Measurements from ENCODE around the gene PLA2G6. TPM values are rescaled to one million over a fixed set of nuclear protein-coding genes. Genes with fewer than 3 reads are reported as not detected.

PLA2G6 gene
- total RNA-seq, 2 experiments from 2014 or later: 33.9 to 83.9 TPM

- H3K9me3 ChIP-seq (ENCODE audit: low read length): no peaks in the 10 kb centered on the region
- H4K20me1 ChIP-seq (ENCODE audit: insufficient read depth, low read length): no peaks in the 10 kb centered on the region
- no peaks in the 10 kb centered on the region for H3K4me1 ChIP-seq (ENCODE audit: insufficient read depth, low read length, poor library complexity, severe bottlenecking)
- no peaks in the 10 kb centered on the region for H3K79me2 ChIP-seq (ENCODE audit: insufficient read depth, low read depth, low read length)
- DNase-seq (ENCODE audit: low spot score): no peak
- no peak overlapping the region for H2AFZ ChIP-seq (ENCODE audit: low read length)
- no TSS peak for BruUV-seq (replicated peaks)
- H3K9me2 ChIP-seq (ENCODE audit: insufficient read depth, low read length): no peaks in the 10 kb centered on the region
- no peak overlapping the region for H3K27ac ChIP-seq (ENCODE audit: low read depth, low read length, poor library complexity, severe bottlenecking)
- POLR2A ChIA-PET: no interaction called here
- H3K36me3 ChIP-seq (ENCODE audit: insufficient read depth, low read length): no peaks in the 10 kb centered on the region
- no peak overlapping the region for H3K4me3 ChIP-seq (ENCODE audit: low read depth, low read length, poor library complexity, severe bottlenecking)
- TF ChIP-seq, protein P1, sequence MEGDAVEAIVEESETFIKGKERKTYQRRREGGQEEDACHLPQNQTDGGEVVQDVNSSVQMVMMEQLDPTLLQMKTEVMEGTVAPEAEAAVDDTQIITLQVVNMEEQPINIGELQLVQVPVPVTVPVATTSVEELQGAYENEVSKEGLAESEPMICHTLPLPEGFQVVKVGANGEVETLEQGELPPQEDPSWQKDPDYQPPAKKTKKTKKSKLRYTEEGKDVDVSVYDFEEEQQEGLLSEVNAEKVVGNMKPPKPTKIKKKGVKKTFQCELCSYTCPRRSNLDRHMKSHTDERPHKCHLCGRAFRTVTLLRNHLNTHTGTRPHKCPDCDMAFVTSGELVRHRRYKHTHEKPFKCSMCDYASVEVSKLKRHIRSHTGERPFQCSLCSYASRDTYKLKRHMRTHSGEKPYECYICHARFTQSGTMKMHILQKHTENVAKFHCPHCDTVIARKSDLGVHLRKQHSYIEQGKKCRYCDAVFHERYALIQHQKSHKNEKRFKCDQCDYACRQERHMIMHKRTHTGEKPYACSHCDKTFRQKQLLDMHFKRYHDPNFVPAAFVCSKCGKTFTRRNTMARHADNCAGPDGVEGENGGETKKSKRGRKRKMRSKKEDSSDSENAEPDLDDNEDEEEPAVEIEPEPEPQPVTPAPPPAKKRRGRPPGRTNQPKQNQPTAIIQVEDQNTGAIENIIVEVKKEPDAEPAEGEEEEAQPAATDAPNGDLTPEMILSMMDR (conservative IDR thresholded peaks at IDR 0.05; ENCODE audit: low read length): no peak
- TF ChIP-seq EZH2phosphoT487 (IDR thresholded peaks at IDR 0.05; ENCODE audit: borderline replicate concordance, low read depth, low read length): no peak
- intact Hi-C loops (cut with micrococcal nuclease; ENCODE audit: unreplicated experiment): no loop called here
- no peak overlapping the region for H3K4me2 ChIP-seq (ENCODE audit: low read length)
- CTCF ChIA-PET (ENCODE audit: unreplicated experiment): no interaction called here
Measured at GRCh38 chr22:38075961-38076360, 105.7 kb downstream of the PLA2G6 start.

DNA sequence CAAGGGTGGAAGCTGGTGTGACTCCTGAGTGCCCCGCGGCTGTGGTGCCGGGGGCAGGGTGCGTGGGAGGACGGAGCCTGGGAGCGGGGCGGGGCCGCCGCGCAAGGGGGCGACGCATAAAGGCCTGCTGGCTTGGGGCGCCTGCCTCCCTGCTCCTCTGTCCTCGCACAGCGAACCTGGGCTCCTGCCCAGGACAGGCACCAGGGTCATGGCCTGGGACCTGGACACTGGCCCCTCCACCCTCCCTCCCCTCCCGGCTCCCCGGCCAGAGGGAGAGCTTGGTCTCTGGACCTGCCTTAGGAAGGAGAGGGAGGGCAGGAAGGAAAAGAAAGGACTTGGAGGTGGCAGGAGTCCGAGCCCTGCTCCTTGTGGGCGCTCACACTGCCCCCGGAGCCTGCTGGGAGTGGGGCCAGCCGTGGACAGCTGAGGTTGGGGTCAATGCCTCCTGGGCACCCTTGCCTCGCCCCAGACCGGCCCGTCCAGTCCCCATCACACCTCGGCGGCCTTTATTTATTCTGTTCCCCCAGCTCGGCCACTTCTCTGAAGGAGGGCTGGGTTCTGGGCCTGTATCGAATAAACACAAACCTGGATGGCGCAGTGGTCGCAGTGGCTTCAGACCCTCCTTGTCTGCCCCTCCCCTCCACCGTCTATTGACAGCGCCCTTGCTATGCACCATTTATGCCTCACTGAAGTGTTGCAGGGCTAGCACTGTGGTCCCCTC, 106.4 kb downstream of the PLA2G6 start:
- CTCF ChIA-PET (ENCODE audit: unreplicated experiment): no interaction called here
- TF ChIP-seq EZH2phosphoT487 (IDR thresholded peaks at IDR 0.05; ENCODE audit: borderline replicate concordance, low read depth, low read length): no peak
- TF ChIP-seq, protein P1 (conservative IDR thresholded peaks at IDR 0.05; ENCODE audit: low read length): no peak

More for the DNA sequence above, 106.4 kb downstream of the PLA2G6 start:
- no peaks in the 10 kb centered on the region for H3K36me3 ChIP-seq (ENCODE audit: insufficient read depth, low read length)
- POLR2A ChIA-PET: no interaction called here
- no peak overlapping the region for H3K4me3 ChIP-seq (ENCODE audit: low read depth, low read length, poor library complexity, severe bottlenecking)
- BruUV-seq (replicated peaks): no TSS peak
- H3K27ac ChIP-seq (ENCODE audit: low read depth, low read length, poor library complexity, severe bottlenecking): no peak overlapping the region
- H3K9me2 ChIP-seq (ENCODE audit: insufficient read depth, low read length): no peaks in the 10 kb centered on the region
- H4K20me1 ChIP-seq (ENCODE audit: insufficient read depth, low read length): no peaks in the 10 kb centered on the region
- intact Hi-C loops (cut with micrococcal nuclease; ENCODE audit: unreplicated experiment): no loop called here
- no peak overlapping the region for H2AFZ ChIP-seq (ENCODE audit: low read length)
- no peaks in the 10 kb centered on the region for H3K4me1 ChIP-seq (ENCODE audit: insufficient read depth, low read length, poor library complexity, severe bottlenecking)
- H3K4me2 ChIP-seq (ENCODE audit: low read length): no peak overlapping the region
- no peaks in the 10 kb centered on the region for H3K9me3 ChIP-seq (ENCODE audit: low read length)
- no peak for DNase-seq (ENCODE audit: low spot score)
- H3K79me2 ChIP-seq (ENCODE audit: insufficient read depth, low read depth, low read length): no peaks in the 10 kb centered on the region

Measured in OCI-LY7 (cell line).